Endometrium (tissue), 2 donors: ENCODE measurements around the gene TENM3.
A peak's percentile ranks its signal among the peaks of the same experiment; 100 is the strongest.

Experiments
- FAIRE-seq: peaks from 2 replicates; lab custom pipeline; 2012; peaks lifted over from hg19 to GRCh38; lab: Jason Lieb, UNC
- donor health status: control.
- donor health status: control.

Gene TENM3

DNA sequence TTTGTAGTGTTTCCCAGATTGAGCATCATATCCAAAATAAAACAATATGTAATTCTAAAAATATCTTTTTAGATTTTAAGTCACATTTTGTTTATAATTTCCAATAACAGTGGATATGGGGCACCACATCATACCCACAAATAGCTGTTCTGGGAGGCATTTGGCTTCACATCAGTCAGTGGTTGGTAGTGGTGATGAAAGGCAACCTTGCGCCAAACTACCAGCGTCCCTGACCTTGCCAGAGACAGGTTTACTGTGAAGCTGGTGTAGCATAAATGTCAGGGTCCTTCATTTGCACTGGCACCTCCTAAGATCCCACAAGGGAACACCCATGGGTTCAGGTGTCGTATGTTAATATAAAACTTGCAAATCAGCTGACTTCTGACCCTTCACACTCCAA lies 451.8 kb downstream of the TENM3 start:
- no peak for FAIRE-seq

DNA sequence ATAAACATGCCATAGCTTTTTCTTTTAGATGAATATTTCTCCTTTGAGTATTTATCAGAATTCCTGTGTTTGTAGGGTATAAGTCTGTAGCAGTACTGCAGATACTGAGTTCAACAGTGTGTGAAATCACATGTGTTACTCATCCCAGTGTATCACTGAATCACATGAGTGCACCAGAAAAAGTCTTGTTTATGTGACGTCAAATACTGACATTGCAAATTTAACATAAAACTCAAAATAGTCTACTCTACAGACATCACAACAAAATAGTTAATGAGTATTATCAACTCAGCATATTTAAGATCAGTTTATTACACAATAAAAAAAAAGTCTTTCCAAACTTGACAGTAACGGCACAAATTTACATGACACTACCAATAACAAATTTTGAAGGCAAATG lies 452.6 kb downstream of the TENM3 start:
- peak; percentile 51 for FAIRE-seq

DNA sequence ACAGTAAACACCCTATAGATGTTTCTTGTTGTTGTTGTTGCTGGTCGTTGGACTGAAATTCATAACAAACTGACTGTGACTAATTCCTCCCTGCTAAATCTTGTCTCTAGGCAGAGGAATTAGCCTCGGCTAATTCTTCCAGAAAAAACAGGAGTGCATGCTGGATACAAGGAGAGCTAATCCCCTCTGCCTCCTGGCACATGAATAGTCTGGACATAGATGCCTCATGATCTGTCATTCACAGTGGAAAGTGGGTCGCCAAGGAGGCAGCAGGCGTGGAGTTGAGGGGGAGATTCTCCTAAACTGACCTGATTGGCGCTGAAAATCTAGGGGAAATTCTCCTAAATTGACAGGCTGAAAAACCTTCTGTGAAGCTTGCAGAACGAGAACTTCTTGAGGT lies 453.9 kb downstream of the TENM3 start:
- FAIRE-seq = no peak

DNA sequence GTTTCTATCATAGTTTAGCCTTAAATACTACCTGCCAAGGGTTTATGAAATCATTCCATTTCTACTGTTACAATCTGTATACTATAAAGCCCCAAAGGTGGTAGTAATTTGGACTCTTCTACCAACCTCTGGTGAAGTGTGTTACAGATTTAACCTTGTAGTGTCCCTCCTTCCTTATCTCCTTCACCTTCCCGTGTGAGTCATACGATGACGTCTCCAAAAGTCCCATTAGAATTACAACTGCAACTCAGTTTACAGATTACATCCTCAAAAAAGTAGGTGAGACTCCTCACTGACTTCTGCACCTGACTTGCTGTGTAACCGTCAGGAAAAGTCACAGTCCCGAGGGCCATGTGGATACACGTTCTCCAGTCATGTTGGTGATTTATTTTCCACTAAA lies 455.0 kb downstream of the TENM3 start:
- no peak for FAIRE-seq

DNA sequence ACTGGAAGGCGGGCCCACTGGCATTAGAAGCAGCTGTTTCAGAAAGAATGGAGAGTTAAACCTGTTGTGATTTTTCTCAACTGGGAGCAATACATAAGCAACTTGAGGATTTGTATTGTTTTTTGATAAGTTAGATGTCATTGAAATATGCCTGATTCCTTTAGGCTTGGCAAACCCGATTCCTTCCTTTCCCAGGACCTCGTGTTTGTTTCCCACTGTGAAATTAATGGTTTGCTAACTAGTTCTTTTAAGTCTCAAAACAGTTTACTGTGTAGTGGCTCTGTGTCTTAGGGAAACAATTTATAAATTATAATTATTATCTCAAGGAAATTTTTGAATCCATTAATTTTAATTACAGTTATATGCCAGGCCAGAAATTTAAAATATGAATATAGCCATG lies 456.0 kb downstream of the TENM3 start:
- no peak for FAIRE-seq

DNA sequence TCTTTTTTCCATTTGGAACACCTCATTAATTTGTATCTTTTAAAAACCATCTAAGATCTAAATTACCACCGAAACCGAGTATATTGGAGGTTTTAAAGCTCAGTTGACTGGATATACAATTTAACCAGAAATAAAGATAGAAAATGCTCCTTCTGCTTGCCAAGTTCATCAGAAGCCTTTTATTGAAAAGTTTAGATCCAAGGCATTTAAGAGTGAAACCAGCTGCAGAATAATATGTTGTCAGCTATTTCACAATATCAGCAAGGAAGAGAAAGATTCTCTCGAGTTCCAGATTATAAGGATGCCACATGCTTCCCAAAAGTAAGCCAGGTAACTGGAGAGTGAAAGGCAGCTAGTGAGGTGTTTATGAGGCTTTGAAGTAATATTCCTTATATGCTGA lies 456.6 kb downstream of the TENM3 start:
- no peak for FAIRE-seq

GRCh38 chr4:182700362-182701160 lies 457.4 kb downstream of the TENM3 start:
- FAIRE-seq = no peak

DNA sequence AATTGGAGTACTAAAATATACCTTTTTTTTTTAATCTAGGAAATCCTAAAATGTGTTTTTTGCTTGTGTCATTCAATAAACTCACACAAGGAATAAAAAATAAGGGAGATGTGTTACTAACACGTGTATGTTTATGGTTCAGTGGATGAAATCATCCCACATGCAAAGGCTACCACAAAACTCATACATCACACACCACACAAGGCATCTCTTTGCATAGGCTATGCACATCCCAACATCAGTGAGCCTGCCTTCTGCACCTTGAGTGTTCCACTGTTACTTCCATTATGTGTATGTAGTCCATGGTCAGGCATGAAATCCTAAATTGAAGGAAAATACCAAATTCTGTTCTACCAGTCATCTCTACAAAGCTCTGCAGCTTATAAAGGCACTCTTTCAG lies 460.9 kb downstream of the TENM3 start:
- FAIRE-seq = no peak

DNA sequence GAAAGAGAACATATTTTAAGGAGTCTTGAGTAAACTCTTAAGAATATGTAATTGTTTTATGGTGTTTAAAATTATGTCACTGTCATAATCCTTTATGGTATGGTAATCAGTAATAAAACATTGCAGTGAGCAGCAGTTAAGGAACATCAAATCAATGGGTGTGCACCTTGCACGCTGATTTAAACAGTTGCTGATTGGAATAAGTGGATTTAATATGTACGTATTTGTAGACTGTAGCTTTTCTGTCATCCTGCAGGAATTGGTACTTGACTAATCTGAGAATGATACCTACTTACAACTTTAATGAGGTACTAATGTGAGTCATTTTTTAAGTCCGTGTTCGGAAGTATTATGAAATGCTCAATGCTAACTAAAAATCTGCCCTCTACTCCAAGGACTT lies 461.7 kb downstream of the TENM3 start:
- no peak for FAIRE-seq

DNA sequence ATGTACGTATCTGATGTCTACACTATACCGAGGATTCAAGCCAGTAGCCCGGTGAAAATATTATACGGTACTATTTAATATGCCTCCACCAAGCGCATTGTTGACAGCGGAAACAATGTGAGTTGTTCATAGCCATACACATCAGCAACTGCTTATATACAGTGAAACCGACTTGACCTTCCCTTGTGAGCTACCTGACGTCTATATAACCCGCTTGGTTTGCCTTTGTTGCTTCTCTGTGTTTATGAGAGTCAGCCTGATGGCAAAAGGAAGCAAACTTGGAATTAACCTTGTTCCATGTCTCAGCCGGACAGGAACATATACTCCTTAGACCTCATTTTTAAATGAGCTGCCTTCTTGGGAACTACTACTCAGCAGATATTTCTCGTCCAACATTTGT lies 462.2 kb downstream of the TENM3 start:
- FAIRE-seq = no peak

GRCh38 chr4:182711211-182711610 lies 468.0 kb downstream of the TENM3 start:
- no peak for FAIRE-seq

DNA sequence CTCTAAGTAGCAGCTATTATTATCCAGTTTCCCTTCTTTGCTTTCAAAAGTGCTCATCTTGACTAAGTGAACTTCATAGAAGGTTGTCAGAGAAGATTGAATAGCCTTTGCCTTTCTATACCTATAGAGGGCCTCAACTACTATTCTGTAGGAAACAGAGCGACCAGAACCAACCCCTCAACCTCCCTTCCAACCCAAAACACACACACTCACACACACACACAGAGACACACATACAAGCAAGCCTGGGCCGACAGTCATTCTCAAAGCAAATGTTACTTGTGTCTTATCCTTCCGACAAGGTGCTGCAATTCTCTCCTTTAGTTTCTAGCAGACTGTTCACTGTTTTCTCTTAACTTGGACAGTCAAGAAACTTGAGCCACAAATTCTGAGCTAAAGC lies 472.3 kb downstream of the TENM3 start:
- no peak for FAIRE-seq

DNA sequence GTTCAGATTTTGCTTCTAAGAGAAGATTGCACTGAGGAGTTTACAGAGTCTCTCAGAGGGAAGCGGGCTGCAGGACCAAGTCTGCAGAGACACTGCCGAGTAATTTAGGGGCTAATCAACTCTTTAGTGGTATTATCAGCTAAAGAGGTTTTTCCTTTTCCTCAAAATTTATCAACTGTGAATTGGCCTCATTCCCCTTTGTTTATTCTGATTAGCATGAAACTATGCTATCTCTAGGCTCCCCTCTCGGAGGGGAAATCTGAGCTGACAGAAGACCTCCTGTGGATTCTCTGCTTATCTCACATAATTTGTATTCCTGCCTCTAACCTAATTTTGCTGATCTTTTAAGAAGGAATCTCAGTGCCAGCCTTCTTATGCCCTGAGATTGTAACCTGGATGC lies 473.0 kb downstream of the TENM3 start:
- FAIRE-seq = no peak

DNA sequence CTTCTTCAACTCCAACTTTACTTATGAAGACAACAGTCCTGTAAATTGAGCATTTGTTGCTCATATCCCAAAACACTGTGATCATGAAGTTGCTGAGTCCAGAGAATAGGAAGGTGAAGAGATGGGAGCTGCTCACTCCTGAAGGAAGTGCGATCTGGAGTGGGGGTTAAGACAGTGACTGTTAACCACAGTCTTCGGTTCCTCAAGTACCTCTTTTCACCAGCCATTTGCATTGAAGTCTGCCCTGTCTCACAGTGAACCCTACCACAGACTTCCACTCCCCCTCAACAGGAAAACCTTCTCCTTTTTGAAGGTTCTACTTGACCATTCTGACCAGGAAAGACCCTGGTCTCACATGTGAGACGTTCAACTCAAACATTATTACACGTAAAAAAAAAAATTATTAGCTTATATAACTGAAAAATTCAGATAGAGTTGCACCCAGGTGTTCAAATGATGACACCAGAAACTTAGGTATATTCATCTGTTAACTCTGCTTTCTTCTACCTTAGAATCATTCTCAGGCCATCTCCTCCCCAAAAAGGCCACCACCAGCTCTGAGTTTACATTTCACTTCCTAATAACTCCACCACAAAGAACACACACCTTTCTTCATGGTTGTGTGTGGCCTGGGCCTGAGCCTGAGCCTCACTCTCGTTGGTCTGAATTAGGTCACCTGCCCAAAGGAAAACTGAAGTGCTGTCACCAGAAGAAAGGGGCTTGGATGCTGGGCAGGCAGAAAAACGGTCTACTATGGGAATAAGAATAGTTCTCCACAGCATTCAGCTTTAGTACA lies 474.8 kb downstream of the TENM3 start:
- no peak for FAIRE-seq

DNA sequence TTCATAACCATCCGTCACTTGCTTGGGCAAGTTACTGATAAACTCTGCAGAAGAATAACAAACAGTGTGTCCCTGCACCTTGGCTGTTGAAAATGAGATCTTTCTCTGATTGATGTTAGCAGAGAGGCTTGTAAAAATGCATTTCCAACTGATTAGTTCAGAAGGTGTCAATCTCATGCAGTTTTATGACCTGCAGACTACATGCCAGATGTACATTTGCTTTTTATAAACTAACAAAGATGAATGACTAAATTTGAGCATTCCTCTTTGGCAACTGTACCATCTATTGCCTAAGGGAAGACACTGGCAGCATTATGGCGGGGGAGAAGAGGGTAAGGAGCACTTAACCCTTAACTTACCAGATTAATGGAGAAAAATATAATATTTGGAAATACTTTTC lies 481.2 kb downstream of the TENM3 start:
- FAIRE-seq = no peak

GRCh38 chr4:182729516-182729915 lies 486.3 kb downstream of the TENM3 start:
- no peak for FAIRE-seq

DNA sequence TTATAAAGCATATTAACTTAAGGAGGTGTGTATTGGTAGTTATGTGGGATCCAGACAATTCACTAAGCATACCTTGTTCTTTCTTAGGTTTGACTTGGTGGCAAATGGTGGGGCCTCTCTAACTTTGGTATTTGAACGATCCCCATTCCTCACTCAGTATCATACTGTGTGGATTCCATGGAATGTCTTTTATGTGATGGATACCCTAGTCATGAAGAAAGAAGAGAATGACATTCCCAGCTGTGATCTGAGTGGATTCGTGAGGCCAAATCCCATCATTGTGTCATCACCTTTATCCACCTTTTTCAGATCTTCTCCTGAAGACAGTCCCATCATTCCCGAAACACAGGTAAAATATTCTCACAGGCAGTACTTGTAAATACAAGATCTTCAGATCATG lies 487.6 kb downstream of the TENM3 start:
- FAIRE-seq = no peak

- no peak for FAIRE-seq
These were observed 493.0 kb downstream of the TENM3 start for GRCh38 chr4:182736207-182736606.

DNA sequence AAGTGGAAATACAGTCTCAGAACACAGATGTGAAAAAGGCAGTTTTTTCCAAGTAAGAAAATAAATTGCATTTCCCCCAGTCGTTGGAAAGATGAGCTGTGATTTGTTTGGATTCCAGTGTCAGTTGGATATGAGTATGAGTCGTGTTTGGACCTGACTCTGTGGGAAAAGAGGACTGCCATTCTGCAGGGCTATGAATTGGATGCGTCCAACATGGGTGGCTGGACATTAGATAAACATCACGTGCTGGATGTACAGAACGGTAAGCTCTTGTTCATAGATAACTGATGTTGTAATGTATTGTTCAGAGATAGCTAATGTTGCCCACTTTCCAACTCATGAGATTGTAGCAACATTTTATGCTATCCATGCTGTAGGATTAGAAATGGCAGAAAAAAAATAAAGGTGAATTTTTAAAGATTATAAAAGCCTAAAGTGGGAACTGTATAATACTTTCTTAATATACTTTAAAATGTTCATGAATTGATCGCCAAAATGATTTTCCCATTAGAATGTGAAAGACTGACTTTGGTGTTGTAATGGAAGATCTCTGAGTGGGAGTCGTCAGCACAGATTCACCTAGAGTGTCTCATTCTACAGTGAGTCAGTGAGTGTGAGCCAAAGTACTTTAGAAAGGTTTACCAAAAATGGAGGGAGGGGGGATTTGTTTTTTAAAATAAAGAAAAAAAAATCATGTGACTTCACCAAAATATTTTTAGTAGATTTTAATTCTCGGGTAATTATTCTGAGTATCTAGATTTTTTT lies 495.3 kb downstream of the TENM3 start:
- no peak for FAIRE-seq

DNA sequence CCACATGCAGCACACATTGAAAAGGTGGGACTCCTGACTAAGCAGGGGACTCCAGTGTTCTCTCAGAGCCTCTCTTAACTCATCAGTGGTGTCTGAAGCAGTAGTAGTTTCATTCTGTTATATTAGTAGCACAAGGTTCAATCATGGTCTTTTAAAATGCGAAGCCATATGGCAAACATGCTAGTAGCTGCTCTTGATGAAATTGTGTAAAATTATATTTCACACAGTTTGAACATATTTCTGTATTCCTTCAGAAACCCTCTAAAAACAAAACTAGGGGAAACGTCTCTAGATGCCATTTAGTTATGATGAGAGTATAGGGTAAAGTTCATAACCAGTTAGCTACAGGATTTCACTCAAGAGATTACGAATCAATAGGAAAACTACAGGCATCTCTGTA lies 497.1 kb downstream of the TENM3 start:
- FAIRE-seq = no peak

DNA sequence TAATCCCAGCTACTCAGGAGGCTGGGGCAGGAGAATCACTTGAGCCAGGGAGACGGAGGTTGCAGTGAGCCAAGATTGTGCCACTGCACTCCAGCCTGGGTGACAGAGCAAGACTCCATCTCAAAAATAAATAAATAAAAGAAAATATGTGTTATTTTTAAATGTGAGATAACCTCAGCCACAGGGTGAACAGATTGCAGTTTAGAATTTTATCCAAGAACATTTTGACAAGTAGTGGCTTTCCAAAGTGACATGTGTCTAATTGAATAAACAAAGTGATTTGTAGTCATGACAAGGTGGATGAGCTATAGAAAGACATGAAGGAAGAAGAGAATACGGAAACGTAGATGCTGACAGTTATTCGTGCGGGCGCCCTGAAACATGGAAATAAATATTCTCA lies 497.9 kb downstream of the TENM3 start:
- no peak for FAIRE-seq

DNA sequence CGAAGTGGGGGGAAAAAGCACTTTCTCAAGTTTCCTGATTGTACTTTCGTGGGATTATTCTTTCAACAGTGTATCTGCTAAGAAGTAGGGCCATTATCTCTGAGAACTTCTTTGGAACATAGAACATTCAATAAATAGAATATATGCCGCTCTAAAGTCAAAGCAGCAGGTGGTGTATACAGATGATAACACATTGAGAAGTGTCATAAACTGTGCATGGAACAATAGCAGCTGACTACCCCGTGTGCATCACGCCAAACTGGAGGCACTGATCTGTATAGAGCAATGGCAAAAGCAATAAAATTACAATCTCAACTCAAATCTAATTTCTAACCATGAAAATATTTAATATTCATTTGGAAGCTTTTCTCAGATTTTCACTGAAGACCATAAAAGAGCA lies 498.7 kb downstream of the TENM3 start:
- FAIRE-seq = no peak

DNA sequence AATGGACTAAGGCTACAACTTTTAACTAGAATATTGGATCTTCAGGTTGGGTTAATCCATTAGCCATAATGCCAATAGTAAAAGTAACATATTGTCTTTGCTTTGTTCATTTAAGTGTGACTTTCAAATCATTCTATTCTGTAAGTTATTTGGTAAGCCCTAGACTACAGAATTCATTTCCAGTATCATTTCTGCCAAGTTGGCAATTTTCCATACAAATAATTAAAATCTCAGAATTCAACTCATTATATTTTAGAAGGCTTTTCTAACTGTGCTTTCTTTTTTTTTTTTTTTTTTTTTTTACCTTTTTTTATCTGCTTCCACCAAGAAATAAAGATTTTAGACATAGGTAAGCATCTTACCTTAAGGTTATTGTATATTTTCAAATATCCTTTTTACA lies 500.6 kb downstream of the TENM3 start:
- no peak for FAIRE-seq
